Caco-2 (cell line): ENCODE measurements around the gene KRTAP22-1. TPM values are rescaled to one million over a fixed set of nuclear protein-coding genes. Genes with fewer than 3 reads are reported as not detected.

ENCODE experiments used
- BruUV-seq: library from RNA; stranded (reverse); fragments of 400-500 nt; replicated peaks from 2 replicates; lab custom pipeline; 2021; lab: Mats Ljungman, UMichigan
- CTCF ChIA-PET: fragments of 300-600 bp; sonication (Branson Sonifier 250); formaldehyde crosslinking; loops from one replicate; lab custom pipeline; 2022; ENCODE audit warnings: antibody characterized with exemption; lab: Charles Lee
- POLR2A ChIA-PET: fragments of 300-600 bp; sonication (Branson Sonifier 250); formaldehyde crosslinking; loops from one replicate; lab custom pipeline; 2022; ENCODE audit warnings: antibody characterized with exemption; lab: Charles Lee
- DNase-seq, 2 experiments: peaks; one replicate each; pipeline versions ENCODE4 v3.0.0 to v3.0.0-alpha.2; 2020 to 2022
- H3K27me3 ChIP-seq: replicated peaks from 2 replicates; pipeline ENCODE4 v1.6.0; 2011; ENCODE audit warnings: low read length; ENCODE audit not compliant: control insufficient read depth, insufficient read depth
- H3K36me3 ChIP-seq: 2 replicates; pipeline ENCODE4 v1.5.1; 2011; ENCODE audit warnings: low read length; ENCODE audit not compliant: control insufficient read depth, insufficient read depth
- H3K4me1 ChIP-seq: fragments of 250-450 bp; sonication (Bioruptor Pico); 2 replicates; pipeline ENCODE4 v1.5.1; 2020; ENCODE audit warnings: mild to moderate bottlenecking
- H3K4me3 ChIP-seq: 2 replicates; pipeline ENCODE4 v1.5.1; 2011; ENCODE audit warnings: low read depth, mild to moderate bottlenecking, control low read depth, low read length
- H3K9me3 ChIP-seq: fragments of 250-450 bp; sonication (Bioruptor Pico); 2 replicates; pipeline ENCODE4 v1.5.1; 2020; ENCODE audit warnings: mild to moderate bottlenecking, moderate library complexity
- H3K27ac Mint-ChIP-seq: one replicate; pipeline ENCODE4 v1.8.0; 2022; ENCODE audit warnings: mixed read lengths; ENCODE audit not compliant: unreplicated experiment
- H3K27me3 Mint-ChIP-seq: one replicate; pipeline ENCODE4 v1.8.0; 2022; ENCODE audit warnings: mixed read lengths; ENCODE audit not compliant: insufficient read depth, unreplicated experiment
- H3K36me3 Mint-ChIP-seq: one replicate; pipeline ENCODE4 v1.8.0; 2022; ENCODE audit warnings: mild to moderate bottlenecking, mixed read lengths; ENCODE audit not compliant: insufficient read depth, unreplicated experiment
- H3K4me1 Mint-ChIP-seq: one replicate; pipeline ENCODE4 v1.8.0; 2022; ENCODE audit warnings: low read depth, mixed read lengths; ENCODE audit not compliant: unreplicated experiment
- H3K4me3 Mint-ChIP-seq: one replicate; pipeline ENCODE4 v1.8.0; 2022; ENCODE audit warnings: mild to moderate bottlenecking, moderate library complexity, mixed read lengths; ENCODE audit not compliant: unreplicated experiment
- H3K9me3 Mint-ChIP-seq: one replicate; pipeline ENCODE4 v1.8.0; 2022; ENCODE audit warnings: mixed read lengths; ENCODE audit not compliant: unreplicated experiment
- intact Hi-C: fragments of 100-400 bp; cut with micrococcal nuclease; formaldehyde crosslinking; loops from one replicate; pipeline ENCODE4 v1.10.0; 2022; ENCODE audit not compliant: unreplicated experiment
- total RNA-seq: library from RNA; stranded (reverse); gene quantifications from 2 replicates; pipeline ENCODE4 v1.2.3, GENCODE V29; 2022
- TF ChIP-seq, protein P1 (sequence below), 2 experiments: fragments of 200-600 bp in 1 of 2; IDR thresholded peaks; 1 replicate in 1 of 2; 2 replicates in 1 of 2; pipeline versions ENCODE4 v1.5.1 to v1.8.0; 2011 to 2022; ENCODE audit warnings: antibody characterized with exemption in 1 of 2, control low read depth in 1 of 2, inconsistent platforms in 1 of 2, low read depth in 1 of 2, low read length in 1 of 2, mild to moderate bottlenecking in 1 of 2, moderate library complexity in 1 of 2; ENCODE audit not compliant: insufficient read depth in 1 of 2, severe bottlenecking in 1 of 2, unreplicated experiment in 1 of 2

Gene KRTAP22-1
- total RNA-seq, 1 experiment from 2014 or later: not detected

DNA sequence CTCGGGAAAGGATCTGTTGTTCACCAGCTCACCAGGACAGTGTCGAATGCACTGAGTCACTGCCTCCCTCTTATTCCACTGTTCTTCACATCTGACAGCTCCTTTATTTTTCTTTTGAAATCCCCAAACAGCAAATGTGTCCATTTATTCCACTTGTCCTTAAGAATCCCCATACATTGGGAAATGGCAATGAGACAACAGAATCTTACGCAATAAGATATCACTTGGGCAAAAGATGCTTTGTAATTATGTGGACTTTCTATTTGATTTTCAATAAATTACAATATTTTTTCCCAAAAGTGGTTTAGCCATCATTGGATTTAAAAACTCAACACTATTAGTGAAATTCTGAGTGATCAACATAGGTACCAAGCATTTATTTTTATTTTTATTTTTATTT lies 37.8 kb downstream of the KRTAP22-1 start:
- no peaks in the 10 kb centered on the region for H3K9me3 ChIP-seq

DNA sequence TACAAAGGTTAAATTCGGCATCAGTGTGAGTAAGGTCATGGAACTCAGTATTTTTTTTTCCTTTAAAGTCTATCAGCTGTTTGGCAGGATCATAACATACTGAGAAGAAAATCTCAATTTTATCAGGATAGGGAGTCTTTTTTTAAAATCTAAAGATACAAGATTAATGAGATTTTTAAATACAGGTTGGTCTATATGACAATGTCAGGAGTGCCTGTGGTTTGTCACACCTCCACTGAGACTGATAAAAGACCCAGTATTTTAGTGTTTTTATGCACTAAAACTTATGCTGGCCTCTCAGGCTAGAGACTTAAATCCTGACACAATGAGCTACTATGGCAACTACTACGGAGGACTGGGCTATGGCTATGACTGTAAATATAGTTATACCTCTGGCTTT lies 41.7 kb downstream of the KRTAP22-1 start, which contains the start of gene KRTAP20-3:
KRTAP20-3 (plus strand) TSS at position 301 of the 400 bp plus-strand sequence.
- no peak within 1 kb of the TSS for H3K27ac Mint-ChIP-seq
- no peaks in the 10 kb centered on the region for H3K9me3 ChIP-seq
- TF ChIP-seq, protein P1, sequence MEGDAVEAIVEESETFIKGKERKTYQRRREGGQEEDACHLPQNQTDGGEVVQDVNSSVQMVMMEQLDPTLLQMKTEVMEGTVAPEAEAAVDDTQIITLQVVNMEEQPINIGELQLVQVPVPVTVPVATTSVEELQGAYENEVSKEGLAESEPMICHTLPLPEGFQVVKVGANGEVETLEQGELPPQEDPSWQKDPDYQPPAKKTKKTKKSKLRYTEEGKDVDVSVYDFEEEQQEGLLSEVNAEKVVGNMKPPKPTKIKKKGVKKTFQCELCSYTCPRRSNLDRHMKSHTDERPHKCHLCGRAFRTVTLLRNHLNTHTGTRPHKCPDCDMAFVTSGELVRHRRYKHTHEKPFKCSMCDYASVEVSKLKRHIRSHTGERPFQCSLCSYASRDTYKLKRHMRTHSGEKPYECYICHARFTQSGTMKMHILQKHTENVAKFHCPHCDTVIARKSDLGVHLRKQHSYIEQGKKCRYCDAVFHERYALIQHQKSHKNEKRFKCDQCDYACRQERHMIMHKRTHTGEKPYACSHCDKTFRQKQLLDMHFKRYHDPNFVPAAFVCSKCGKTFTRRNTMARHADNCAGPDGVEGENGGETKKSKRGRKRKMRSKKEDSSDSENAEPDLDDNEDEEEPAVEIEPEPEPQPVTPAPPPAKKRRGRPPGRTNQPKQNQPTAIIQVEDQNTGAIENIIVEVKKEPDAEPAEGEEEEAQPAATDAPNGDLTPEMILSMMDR (IDR thresholded peaks at IDR 0.05; ENCODE audit: insufficient read depth in 1 of 2, low read depth in 1 of 2, low read length in 1 of 2, severe bottlenecking in 1 of 2, unreplicated experiment in 1 of 2): no peak
- H3K27me3 ChIP-seq: no peaks in the 10 kb centered on the region
- ChIA-PET POLR2A (no interaction called here), CTCF (no interaction called here)
- BruUV-seq: no TSS peak
- no peaks in the 10 kb centered on the region for H3K27me3 Mint-ChIP-seq
- H3K4me1 Mint-ChIP-seq: no peaks in the 10 kb centered on the region
- H3K36me3 Mint-ChIP-seq: no peaks in the 10 kb centered on the region
- no peak for DNase-seq
- no peaks in the 10 kb centered on the region for H3K36me3 ChIP-seq
- H3K4me3 ChIP-seq: no peak within 1 kb of the TSS
- intact Hi-C loops: no loop called here
- H3K4me3 Mint-ChIP-seq: no peak within 1 kb of the TSS
- no peaks in the 10 kb centered on the region for H3K4me1 ChIP-seq
- H3K9me3 Mint-ChIP-seq: no peaks in the 10 kb centered on the region

More for the DNA sequence above, 37.8 kb downstream of the KRTAP22-1 start:
- Histone ChIP-seq H3K36me3 (no peaks in the 10 kb centered on the region), H3K4me3 (no peak overlapping the region), H3K4me1 (no peaks in the 10 kb centered on the region), H3K27me3 (no peaks in the 10 kb centered on the region)
- Mint-ChIP-seq H3K4me1 (no peaks in the 10 kb centered on the region), H3K27me3 (no peaks in the 10 kb centered on the region), H3K36me3 (no peaks in the 10 kb centered on the region), H3K9me3 (no peaks in the 10 kb centered on the region), H3K27ac (no peak overlapping the region), H3K4me3 (no peak overlapping the region)
- BruUV-seq: no TSS peak
- ChIA-PET CTCF (no interaction called here), POLR2A (no interaction called here)
- DNase-seq: no peak
- intact Hi-C loops: no loop called here
- TF ChIP-seq, protein P1 (IDR thresholded peaks at IDR 0.05; ENCODE audit: insufficient read depth in 1 of 2, low read depth in 1 of 2, low read length in 1 of 2, severe bottlenecking in 1 of 2, unreplicated experiment in 1 of 2): no peak

DNA sequence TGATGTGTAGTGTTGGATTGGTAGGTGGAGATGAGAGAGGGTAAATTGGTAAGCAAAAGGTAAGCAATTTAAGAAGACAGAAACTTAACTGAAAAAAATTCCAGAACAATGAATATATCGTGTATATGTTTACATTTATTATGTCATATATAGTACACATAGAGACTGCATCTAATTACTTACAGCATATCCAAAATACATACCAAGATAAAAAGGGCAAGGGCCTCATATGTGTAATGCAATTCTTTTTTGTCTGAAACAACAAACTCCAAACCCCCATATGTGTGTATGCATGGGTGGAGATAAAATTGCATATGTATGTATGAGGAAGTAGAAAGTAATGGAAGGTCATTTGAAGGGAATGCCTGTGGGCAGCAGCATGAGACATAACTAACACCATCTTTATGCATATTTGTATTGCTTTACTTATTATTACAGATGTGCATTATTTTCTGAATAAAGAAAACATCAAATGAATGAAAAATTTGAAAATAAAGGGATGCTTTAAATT lies 46.1 kb downstream of the KRTAP22-1 start:
- Mint-ChIP-seq H3K27me3 (peaks cover 8% of the 10 kb centered on the region), H3K36me3 (no peaks in the 10 kb centered on the region), H3K9me3 (no peaks in the 10 kb centered on the region), H3K4me1 (no peaks in the 10 kb centered on the region), H3K4me3 (no peak overlapping the region), H3K27ac (no peak overlapping the region)
- TF ChIP-seq, protein P1 (IDR thresholded peaks at IDR 0.05; ENCODE audit: insufficient read depth in 1 of 2, low read depth in 1 of 2, low read length in 1 of 2, severe bottlenecking in 1 of 2, unreplicated experiment in 1 of 2): no peak
- H3K4me3 ChIP-seq: no peak overlapping the region
- ChIA-PET POLR2A (no interaction called here), CTCF (no interaction called here)
- no peaks in the 10 kb centered on the region for H3K27me3 ChIP-seq
- no peaks in the 10 kb centered on the region for H3K9me3 ChIP-seq
- DNase-seq: no peak
- H3K36me3 ChIP-seq: no peaks in the 10 kb centered on the region
- BruUV-seq: no TSS peak
- intact Hi-C loops: no loop called here
- no peaks in the 10 kb centered on the region for H3K4me1 ChIP-seq

Other genes with a start within 250 kb of the KRTAP22-1 start
- not detected in 2 replicates for gene KRTAP13-2, start 228.8 kb upstream of the KRTAP22-1 start, total RNA-seq
- not detected in 2 replicates for gene KRTAP13-1, start 205.1 kb upstream of the KRTAP22-1 start, total RNA-seq
- gene KRTAP13-3, start 175.2 kb upstream of the KRTAP22-1 start, total RNA-seq: not detected in 2 replicates
- not detected in 2 replicates for gene KRTAP13-4, start 170.9 kb upstream of the KRTAP22-1 start, total RNA-seq
- gene KRTAP15-1, start 160.8 kb upstream of the KRTAP22-1 start, total RNA-seq: not detected in 2 replicates
- not detected in 2 replicates for gene KRTAP19-1, start 120.7 kb upstream of the KRTAP22-1 start, total RNA-seq
- gene KRTAP19-2, start 113.7 kb upstream of the KRTAP22-1 start, total RNA-seq: not detected in 2 replicates
- not detected in 2 replicates for gene KRTAP19-3, start 109.1 kb upstream of the KRTAP22-1 start, total RNA-seq
- not detected in 2 replicates for gene KRTAP19-4, start 103.9 kb upstream of the KRTAP22-1 start, total RNA-seq
- gene KRTAP19-5, start 98.9 kb upstream of the KRTAP22-1 start, total RNA-seq: not detected in 2 replicates
- gene KRTAP19-6, start 59.2 kb upstream of the KRTAP22-1 start, total RNA-seq: not detected in 2 replicates
- not detected in 2 replicates for gene KRTAP19-7, start 39.8 kb upstream of the KRTAP22-1 start, total RNA-seq
- not detected in 2 replicates for gene KRTAP22-2, start 10.7 kb upstream of the KRTAP22-1 start, total RNA-seq
- not detected in 2 replicates for gene KRTAP6-3, start 8.6 kb upstream of the KRTAP22-1 start, total RNA-seq
- not detected in 2 replicates for gene KRTAP6-2, start 2.2 kb upstream of the KRTAP22-1 start, total RNA-seq
- not detected in 2 replicates for gene KRTAP6-1, start 12.8 kb downstream of the KRTAP22-1 start, total RNA-seq
- not detected in 2 replicates for gene KRTAP20-1, start 15.3 kb downstream of the KRTAP22-1 start, total RNA-seq
- not detected in 2 replicates for gene KRTAP20-4, start 19.5 kb downstream of the KRTAP22-1 start, total RNA-seq
- not detected in 2 replicates for gene KRTAP20-2, start 34.1 kb downstream of the KRTAP22-1 start, total RNA-seq
- gene KRTAP20-3, start 41.8 kb downstream of the KRTAP22-1 start, total RNA-seq: not detected in 2 replicates
- not detected in 2 replicates for gene KRTAP21-3, start 117.7 kb downstream of the KRTAP22-1 start, total RNA-seq
- gene KRTAP21-2, start 146.2 kb downstream of the KRTAP22-1 start, total RNA-seq: not detected in 2 replicates
- not detected in 2 replicates for gene KRTAP21-1, start 154.3 kb downstream of the KRTAP22-1 start, total RNA-seq
- gene KRTAP8-1, start 212.2 kb downstream of the KRTAP22-1 start, total RNA-seq: not detected in 2 replicates
- gene KRTAP7-1, start 228.7 kb downstream of the KRTAP22-1 start, total RNA-seq: not detected in 2 replicates